HK-2 (cell line): ENCODE results near the gene KCNQ5.

Source experiments
- DNase-seq: peaks from one replicate; pipeline ENCODE4 v3.0.0-alpha.2; 2018; ENCODE audit not compliant: unreplicated experiment

The KCNQ5 gene

GRCh38 chr6:72639920-72640614, 18.2 kb downstream of the KCNQ5 start:
- DNase-seq = no peak

- no peak for DNase-seq
These were observed 18.7 kb downstream of the KCNQ5 start for GRCh38 chr6:72640615-72640930.

DNA sequence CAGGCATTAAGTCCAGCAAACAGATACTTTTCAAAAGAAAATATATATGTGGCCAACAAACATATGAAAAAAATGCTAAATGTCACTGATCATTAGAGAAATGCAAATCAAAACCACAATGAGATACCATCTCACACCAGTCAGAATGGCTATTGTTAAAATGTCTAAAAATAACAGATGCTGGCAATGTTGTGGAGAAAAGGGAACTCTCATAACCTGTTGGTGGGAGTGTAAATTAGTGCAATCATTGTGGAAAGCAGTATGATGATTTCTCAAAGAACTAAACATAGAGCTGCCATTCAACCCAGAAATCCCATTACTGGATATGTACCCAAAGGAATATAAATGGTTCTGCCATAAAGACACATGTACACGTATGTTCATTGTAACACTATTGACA, 20.6 kb downstream of the KCNQ5 start:
- no peak for DNase-seq

DNA sequence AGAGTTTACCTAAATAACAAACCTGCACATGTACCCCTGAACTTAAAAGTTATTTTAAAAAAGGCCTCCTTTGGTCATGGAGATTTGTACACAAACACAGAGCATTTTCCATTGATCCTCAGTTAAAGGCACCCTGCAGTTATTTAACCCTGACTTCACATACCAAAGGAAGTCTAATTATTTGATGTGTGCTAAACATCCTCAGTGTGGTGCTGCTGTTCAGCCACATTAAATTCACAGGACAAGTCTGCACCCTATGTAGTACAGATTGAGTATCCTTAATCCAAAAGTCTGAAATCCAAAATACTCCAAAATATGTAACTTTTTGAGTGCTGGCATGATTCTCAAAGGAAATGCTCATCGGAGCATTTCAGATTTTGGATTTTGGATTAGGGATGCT, 21.4 kb downstream of the KCNQ5 start:
- DNase-seq = no peak

DNA sequence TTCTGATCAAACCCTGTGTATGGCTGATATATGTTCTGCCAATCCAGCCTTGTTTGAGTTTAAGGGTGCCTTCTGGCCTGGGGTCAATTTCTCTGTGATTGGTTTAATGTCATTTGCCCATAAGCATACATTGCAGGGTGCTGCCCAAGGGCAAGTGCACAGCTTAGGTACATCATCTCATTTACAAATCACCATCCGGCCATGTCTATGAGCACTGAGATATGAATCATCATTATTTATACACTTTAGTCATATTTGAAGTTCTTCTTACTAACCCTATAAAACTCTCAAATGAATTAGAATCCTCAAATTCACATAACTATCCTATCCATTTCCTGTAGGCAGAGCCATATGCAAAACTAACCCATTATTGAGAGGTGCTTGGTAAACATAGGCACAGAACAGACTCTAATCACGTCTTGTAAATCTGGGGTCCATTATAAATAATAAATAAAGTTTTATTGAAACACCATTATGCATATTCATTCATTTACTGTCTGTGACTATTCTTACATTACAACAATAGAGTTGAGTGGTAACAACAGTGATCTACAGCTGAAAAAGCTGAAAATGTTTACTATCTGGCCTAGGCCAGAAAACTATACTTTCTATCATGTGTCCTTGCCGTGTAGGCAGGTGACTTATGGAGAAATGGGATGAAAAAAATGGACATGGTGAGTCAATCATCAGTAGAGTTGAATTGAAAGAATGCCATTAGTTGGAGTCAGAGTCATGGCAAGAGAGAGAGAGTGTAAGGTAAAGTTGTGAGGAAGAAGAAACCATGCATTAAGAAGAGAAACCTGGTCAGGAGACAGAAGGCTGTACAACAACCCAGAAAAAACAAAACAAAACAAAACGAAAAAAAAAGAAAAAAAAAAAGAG, 25.0 kb downstream of the KCNQ5 start:
- DNase-seq = no peak

- DNase-seq = no peak
These were observed 25.6 kb downstream of the KCNQ5 start for GRCh38 chr6:72647489-72647888.

DNA sequence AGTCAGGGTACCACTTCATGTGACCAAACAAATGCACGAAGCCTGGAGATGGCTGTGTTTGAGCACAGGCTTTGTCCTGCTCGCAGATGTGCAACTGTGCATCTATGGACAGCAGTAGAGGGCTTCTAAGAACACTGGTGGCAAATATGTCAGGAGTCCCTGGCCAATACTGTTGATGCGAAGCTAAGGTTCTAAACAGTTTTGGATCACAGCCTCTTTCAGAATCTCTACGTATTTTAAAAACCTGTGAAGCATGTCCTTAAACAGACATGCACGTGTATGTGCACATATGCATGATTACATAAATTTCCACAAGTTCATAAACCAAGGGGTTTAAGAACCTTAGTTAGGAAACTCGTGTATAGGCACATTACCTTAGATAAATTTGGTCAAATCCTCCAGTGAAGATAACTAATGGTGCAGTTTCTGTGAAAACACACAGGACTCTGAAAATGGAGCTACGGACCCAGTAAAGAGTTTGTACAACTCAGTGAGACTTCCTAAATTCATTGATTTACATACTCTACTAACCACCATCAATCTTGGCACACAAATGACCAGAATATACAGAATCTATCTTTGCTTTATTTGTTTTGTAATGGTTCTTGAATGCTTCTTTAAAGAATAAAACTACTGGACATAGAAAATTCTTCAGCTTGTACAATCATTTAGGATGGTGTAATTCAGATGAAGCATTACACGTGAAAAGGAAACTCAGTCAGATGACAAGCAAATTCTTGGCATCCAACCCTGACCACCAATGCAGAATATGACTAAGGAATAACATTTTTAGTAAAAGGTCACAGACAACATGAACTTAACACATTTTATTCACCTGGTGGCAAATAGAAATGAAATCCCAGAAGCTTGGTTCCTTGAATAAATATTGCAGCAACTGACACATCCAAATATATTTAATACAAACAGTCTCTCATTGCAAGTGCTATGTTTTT, 27.4 kb downstream of the KCNQ5 start:
- no peak for DNase-seq

- no peak for DNase-seq
These were observed 28.3 kb downstream of the KCNQ5 start for GRCh38 chr6:72650081-72650745.

- no peak for DNase-seq
These were observed 29.3 kb downstream of the KCNQ5 start for GRCh38 chr6:72651174-72651573.

GRCh38 chr6:72651967-72652956, 30.4 kb downstream of the KCNQ5 start:
- DNase-seq = no peak

DNA sequence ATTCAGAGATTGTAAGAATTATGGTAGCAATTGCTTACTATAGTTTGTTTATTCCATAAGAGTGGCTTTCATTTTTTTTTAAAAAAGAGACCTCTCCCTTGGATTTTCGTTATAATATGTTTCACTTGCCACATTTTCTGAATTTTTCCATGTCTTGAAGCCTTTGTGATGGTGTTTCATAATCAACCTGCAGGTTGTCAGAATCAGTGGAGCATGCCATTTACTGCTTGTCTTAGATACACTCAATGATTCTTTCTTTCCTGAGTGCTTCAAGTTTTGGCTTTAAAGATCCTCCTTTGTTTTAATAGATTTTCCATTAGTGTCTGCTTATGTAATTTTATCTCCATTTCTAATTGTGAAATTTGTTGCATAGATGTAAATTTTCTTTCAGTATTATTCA, 31.2 kb downstream of the KCNQ5 start:
- DNase-seq = no peak

DNA sequence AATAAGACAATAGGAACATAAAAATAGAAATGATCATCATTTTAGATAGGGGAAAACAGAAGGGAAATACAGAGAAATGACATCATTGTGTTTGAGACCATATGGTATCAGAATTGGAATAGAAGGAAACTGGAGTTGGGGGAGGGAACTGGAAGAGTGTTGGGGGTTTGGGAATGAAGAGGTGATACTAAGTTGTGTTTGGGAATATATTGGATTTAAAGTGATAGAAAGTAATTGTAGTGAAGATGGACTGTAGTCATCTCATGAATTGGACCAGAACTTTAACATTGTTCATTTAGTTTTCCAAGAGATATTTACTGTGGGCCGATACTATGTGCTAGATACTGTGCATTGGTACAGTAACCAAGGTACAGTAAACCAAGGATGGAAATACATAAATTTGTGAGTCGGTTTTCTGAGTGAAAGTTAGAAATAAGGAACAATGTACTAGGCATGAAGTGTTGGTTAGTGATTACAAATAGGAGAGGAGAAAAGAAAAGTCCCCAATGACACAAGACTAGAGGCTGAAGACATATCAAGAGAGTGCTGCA, 32.3 kb downstream of the KCNQ5 start:
- DNase-seq = no peak

DNA sequence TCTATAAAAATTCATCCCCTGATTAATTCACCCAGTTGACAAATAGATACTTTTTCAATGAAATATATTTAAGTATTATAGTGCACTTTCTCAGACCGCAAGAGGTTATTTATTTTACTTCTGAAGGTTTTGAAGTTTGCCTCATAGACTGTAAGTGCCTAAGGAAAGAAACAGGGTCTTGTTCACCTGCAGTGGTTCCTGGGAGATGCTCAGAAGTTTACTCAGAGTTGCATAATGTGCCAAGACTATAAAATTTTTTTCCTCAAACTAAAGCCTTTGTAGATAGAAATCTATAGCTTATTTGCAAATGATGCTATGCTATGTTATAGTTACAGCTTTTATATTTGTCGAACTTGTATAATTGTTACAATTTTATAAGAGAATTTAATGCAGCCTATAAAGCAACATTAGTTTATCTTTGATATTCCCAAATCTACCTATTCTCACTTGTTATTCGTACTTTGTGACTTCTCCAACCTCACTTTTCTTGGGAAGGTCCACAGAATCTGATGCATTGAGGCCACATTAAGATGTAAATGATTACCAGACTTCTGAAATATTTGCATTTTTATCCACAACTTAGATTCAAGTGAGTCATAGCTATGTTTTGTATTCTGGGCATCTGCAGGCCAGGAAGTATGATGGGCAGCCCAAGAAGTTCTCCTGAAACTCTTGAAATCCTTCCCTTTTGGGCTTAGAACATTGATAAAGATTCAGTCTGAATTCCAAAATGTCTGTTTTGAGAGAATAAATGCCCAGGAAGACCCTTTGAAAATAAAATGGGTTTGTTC, 35.7 kb downstream of the KCNQ5 start:
- DNase-seq = no peak

DNA sequence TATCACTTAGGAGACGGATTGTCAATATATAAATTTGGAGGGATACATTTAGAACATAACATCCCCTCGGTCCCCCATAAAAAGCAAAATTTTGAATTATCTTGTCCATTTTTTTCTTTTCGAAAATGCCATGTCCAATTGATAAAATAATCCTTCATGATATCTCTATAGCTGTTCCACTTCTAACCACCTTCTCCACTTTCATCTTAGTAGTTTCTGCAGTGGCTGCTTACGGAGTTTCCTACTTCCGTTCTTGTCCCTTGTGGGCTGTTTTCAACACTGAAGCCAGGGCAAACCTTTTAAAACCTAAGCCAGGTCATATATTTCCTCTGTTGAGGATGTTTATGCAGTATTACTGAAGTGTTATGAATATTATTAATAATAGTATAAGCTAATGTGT, 37.9 kb downstream of the KCNQ5 start:
- DNase-seq = no peak

DNA sequence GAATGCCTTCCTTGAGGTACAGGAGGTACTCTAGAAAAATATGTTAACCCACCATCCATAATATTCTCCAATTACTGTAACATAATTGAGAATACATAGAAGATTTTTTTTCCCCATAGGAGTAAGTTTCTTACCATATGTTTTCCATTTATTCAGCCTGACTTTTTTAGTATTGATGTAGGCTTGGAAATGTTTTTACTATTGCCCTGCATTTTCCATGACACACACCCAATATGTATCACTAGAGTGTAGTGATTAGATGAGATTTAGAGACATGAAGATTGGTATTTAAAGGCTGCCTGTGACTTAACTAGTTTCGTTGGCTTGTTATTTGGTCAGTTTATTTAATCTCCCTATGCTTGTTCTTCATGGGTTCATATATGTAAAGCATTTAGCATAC, 39.5 kb downstream of the KCNQ5 start:
- DNase-seq = no peak

- DNase-seq = no peak
These were observed 43.7 kb downstream of the KCNQ5 start for GRCh38 chr6:72665599-72665998.

DNA sequence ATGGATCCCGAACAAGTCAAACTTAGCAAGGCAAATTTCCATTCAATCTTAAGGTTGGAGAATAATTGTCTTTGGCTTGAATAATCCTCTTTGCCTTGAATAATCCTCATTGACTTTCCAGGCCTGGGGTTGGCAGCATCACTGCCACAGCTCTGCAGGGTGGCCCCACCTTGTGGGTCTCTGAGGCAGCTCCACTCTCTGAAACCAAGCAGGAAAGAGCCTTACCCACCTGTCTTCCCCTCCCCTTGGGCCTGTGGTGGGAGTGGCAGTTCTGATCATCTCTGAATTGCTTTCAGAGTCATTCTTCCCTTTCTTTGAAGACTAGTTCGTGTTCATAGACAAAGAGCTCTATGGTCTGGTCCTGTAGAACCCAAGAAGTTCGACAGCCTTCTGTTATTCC, 47.5 kb downstream of the KCNQ5 start:
- DNase-seq = no peak

DNA sequence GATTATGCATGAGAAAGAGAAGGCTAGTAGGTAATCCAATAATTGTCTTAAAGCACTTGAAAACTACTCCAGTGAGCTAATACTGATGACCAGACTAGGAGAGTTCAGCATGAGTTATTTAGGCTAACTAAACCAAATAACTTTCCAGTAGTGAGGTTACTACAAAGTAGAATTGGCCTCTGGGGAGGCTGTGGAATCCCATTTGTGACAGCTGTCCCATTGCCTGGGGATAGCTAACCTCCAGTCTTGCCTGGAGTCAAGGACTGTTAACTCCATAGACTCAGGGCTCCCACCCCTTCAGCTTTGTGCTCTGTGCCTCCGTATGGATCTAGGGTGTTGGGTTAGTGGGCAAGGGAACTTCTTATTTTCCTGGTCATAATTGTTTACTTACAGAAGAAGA, 51.0 kb downstream of the KCNQ5 start:
- DNase-seq = no peak

DNA sequence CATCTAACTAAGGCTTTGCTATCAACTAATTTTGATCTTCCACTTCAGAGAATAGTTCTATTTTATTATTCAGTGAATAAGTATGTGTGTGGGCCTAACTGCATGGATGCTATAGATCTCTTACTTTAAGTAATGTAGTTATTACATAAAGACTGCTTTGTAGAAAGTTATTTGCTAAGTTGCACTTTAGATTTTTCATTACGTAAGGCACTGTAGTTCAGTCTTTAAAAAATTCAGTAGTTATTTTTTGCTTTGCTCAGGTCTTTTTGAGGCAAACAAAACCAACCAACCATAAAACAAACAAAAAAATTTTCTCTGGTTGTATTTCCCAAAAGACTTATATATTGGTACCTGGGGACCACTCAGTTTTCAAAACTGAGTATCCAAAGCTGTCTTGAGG, 53.0 kb downstream of the KCNQ5 start:
- DNase-seq = no peak
